ENCODE measurements around the gene SYNDIG1L.
"Not testable (repeated sequence)": the region's sequence is repeated elsewhere in the genome, so short reads cannot be mapped to it uniquely, and the experiment has no call there.

SYNDIG1L gene

DNA sequence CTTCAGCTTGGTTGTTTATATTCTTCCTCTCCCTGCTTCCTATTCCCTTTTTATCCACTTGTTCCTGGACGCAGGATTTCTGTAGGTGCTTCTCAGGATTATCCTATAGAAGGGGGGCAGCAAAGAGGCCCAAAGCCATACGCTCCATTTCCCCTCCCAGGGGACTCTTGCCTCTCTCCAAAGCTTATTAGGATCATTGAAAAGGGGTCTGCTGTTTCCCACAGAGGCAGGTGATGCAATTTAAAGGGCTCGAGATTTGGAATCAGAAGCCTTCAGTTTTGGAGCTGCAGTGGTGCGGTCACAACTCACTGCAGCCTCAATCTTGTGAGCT is 31.5 kb upstream of the SYNDIG1L start:
- no peak for DNase-seq (ENCODE audit: low spot score)
- TF ChIP-seq CTCF (conservative IDR thresholded peaks at IDR 0.05; ENCODE audit: low read depth), result no peak
- POLR2A ChIA-PET (ENCODE audit: low non-redundant PET), result no interaction called here
- H3K27ac ChIP-seq, result no peak overlapping the region
- CTCF ChIA-PET, result interaction anchor here (0.6 to 0.7 kb wide), 2 partner anchors 9 to 59 kb away, joined by 3 to 5 read pairs; no protein-coding TSS in a partner anchor

DNA sequence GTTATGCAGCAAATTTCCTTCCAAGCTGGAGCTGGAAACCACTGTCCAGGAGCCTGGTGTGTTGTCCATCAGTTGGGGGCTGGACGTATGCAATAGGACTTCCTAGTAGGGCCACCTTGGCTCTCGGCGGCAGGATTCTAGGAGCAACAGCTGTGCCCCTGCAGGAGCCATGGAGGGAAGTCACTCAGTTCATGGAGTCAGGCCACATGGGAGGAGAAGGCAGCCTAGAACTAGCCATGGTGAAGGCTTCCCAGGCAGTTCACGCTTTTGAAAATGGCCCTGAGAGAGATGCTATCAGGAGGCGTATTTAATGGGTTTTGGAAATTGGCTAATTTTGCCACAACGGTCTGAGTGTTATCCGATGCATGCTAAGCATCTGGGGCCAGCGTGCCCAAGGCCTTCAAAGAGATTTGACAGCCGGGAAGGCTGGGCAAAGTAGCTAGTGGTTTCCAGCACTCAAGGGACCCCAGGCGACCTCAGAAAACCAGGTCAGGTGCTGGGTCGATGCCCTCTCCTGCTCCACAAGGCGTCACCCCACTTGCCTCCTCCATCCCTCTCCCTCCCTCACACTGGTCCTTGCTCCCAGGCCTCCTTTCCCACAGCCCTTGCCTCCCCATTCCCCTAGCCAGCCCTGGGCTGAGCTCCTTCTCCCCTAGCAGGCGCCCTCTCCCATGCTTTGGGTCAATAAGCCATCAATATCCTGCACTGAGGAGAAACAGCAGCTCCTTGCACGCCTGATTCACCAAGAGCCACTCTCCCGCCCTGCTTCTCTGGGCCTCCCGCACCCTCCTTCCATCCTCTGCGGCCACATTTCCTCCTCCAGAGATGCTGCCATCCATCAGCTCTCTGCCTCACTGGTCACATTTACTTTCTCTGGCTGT is 30.9 kb upstream of the SYNDIG1L start:
- CTCF ChIA-PET, result interaction anchor here (0.7 kb wide), 1 partner anchor 8 kb away, joined by 3 read pairs; no protein-coding TSS in a partner anchor

DNA sequence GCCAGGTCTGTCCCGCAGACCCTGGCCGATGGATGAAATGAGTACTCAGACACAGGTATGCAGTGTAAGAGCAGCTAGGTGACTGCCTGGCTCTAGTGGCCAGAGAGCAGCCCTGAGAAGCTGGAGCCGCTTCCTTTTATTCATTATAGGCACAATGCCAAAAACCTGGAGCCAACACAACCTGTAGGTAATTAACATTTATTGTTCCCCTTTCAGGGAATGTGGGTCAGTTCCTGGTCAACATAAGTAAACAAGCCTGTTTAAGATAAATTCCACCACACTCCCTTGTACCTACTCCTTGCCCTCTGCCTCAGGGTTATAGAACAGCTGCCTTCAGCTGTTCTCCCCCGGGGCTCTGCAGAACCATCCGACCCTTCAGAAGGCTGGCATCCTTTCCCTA is 28.4 kb upstream of the SYNDIG1L start:
- DNase-seq (ENCODE audit: low spot score); POLR2A ChIA-PET (ENCODE audit: low non-redundant PET); H3K27ac ChIP-seq: not testable (repeated sequence)
- CTCF ChIA-PET, result interaction anchor here (0.6 kb wide), 2 partner anchors 130 to 198 kb away, joined by 3 to 4 read pairs; no protein-coding TSS in a partner anchor

More for the DNA sequence above, 30.9 kb upstream of the SYNDIG1L start:
- DNase-seq (ENCODE audit: low spot score), result no peak
- no peak for TF ChIP-seq CTCF (conservative IDR thresholded peaks at IDR 0.05; ENCODE audit: low read depth)
- POLR2A ChIA-PET (ENCODE audit: low non-redundant PET), result interaction anchor here (0.5 kb wide), 1 partner anchor 188 kb away, joined by 3 read pairs; no protein-coding TSS in a partner anchor
- H3K27ac ChIP-seq, result no peak overlapping the region

- H3K27ac ChIP-seq, result no peak overlapping the region
- ChIA-PET CTCF (no interaction called here), POLR2A (ENCODE audit: low non-redundant PET) (no interaction called here)
- DNase-seq (ENCODE audit: low spot score), result no peak
- no peak for TF ChIP-seq CTCF (conservative IDR thresholded peaks at IDR 0.05; ENCODE audit: low read depth)
These were observed 18.9 kb upstream of the SYNDIG1L start for GRCh38 chr14:74444866-74445265.

GRCh38 chr14:74442757-74443156 is 16.7 kb upstream of the SYNDIG1L start:
- no peak overlapping the region for H3K27ac ChIP-seq
- ChIA-PET POLR2A (ENCODE audit: low non-redundant PET) (no interaction called here), CTCF (no interaction called here)
- no peak for TF ChIP-seq CTCF (conservative IDR thresholded peaks at IDR 0.05; ENCODE audit: low read depth)
- no peak for DNase-seq (ENCODE audit: low spot score)

DNA sequence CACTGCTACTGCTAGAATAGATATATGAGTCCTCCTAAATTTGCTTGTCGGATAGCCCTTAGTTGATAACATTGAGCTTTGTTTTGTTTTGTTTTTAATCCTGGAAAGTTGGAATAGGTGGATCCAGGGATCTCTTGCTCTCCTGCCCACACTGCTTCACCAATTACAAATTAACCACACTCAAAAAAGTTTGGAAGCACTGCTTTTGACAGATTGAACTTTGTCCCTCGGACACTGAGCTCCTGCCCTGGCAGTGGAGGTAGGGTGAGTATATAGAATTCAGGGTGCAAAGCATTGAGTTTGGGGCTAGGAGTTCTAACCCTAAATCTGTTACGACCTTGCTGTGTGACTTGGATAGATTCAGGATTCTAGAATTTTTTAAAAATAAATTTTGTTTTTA is 15.1 kb upstream of the SYNDIG1L start:
- no peak for TF ChIP-seq CTCF (conservative IDR thresholded peaks at IDR 0.05; ENCODE audit: low read depth)
- no peak for DNase-seq (ENCODE audit: low spot score)
- ChIA-PET CTCF (no interaction called here), POLR2A (ENCODE audit: low non-redundant PET) (no interaction called here)
- H3K27ac ChIP-seq, result no peak overlapping the region

- DNase-seq (ENCODE audit: low spot score), result no peak
- ChIA-PET CTCF (no interaction called here), POLR2A (ENCODE audit: low non-redundant PET) (no interaction called here)
- TF ChIP-seq CTCF (conservative IDR thresholded peaks at IDR 0.05; ENCODE audit: low read depth), result no peak
- no peak overlapping the region for H3K27ac ChIP-seq
These were observed 12.4 kb upstream of the SYNDIG1L start for GRCh38 chr14:74438351-74438915.

All from RWPE1 (cell line).